Right lobe of liver (tissue), 4 donors: ENCODE data around the gene IRF2.
"Not testable (repeated sequence)": the region's sequence is repeated elsewhere in the genome, so short reads cannot be mapped to it uniquely, and the experiment has no call there.

Source experiments
- POLR2A ChIP-seq: fragments of 450-650 bp; IDR thresholded peaks from one replicate; pipeline ENCODE4 v1.6.1; 2017; ENCODE audit warnings: antibody characterized with exemption, mild to moderate bottlenecking
- TF ChIP-seq, protein P1 (sequence below), 4 donors: fragments of 200-600 bp in 3 of 4; fragments of 450-650 bp in 1 of 4; IDR thresholded peaks; one replicate each; pipeline versions ENCODE4 v1.5.1 to v1.8.0; 2016 to 2022; ENCODE audit warnings: antibody characterized with exemption in 4 of 4, mild to moderate bottlenecking in 2 of 4
- donor health status: DM: no; HTN: no; CAD: no.
- donor health status: DM: no; HTN: no; CAD: no.
- donor health status: DM: no; HTN: yes; CAD: no.

- TF ChIP-seq, protein P1, sequence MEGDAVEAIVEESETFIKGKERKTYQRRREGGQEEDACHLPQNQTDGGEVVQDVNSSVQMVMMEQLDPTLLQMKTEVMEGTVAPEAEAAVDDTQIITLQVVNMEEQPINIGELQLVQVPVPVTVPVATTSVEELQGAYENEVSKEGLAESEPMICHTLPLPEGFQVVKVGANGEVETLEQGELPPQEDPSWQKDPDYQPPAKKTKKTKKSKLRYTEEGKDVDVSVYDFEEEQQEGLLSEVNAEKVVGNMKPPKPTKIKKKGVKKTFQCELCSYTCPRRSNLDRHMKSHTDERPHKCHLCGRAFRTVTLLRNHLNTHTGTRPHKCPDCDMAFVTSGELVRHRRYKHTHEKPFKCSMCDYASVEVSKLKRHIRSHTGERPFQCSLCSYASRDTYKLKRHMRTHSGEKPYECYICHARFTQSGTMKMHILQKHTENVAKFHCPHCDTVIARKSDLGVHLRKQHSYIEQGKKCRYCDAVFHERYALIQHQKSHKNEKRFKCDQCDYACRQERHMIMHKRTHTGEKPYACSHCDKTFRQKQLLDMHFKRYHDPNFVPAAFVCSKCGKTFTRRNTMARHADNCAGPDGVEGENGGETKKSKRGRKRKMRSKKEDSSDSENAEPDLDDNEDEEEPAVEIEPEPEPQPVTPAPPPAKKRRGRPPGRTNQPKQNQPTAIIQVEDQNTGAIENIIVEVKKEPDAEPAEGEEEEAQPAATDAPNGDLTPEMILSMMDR (IDR thresholded peaks at IDR 0.05) = not testable (repeated sequence)
- TF ChIP-seq POLR2A = not testable (repeated sequence)
Observed at GRCh38 chr4:184346273-184346672, 128.1 kb downstream of the IRF2 start.
